GM18519 (cell line): ENCODE data around the gene SLC39A1.
"Not testable (repeated sequence)": the region's sequence is repeated elsewhere in the genome, so short reads cannot be mapped to it uniquely, and the experiment has no call there.

ENCODE experiments used
- ATAC-seq: cut with Tn5 transposase; IDR thresholded peaks from one replicate; pipeline ENCODE4 v1.9.1; 2021; ENCODE audit warnings: mild to moderate bottlenecking, moderate library complexity; ENCODE audit not compliant: unreplicated experiment, low FRiP score

Gene SLC39A1

GRCh38 chr1:153963030-153963849 is at the start of gene SLC39A1:
TSS of gene SLC39A1 (minus strand) at chr1:153963537. CDS start at chr1:153962715, 822 bp downstream.
- peak; percentile 25 for ATAC-seq

DNA sequence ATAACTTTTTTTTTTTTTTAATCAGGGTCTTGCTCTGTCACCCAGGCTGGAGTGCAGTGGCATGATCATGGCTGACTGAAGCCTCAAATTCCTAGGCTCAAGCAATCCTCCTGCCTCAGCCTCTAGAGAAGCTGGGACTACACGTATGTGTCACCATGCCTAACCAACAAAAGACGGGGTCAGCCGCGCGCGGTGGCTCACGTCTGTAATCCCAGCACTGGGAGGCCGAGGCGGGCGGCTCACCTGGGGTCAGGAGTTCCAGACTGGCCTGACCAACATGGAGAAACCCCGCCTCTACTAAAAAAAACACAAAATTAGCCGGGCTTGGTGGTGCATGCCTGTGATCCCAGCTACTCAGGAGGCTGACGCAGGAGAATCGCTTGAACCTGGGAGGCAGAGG is 49.2 kb upstream of the SLC39A1 start:
- not testable (repeated sequence) for ATAC-seq

DNA sequence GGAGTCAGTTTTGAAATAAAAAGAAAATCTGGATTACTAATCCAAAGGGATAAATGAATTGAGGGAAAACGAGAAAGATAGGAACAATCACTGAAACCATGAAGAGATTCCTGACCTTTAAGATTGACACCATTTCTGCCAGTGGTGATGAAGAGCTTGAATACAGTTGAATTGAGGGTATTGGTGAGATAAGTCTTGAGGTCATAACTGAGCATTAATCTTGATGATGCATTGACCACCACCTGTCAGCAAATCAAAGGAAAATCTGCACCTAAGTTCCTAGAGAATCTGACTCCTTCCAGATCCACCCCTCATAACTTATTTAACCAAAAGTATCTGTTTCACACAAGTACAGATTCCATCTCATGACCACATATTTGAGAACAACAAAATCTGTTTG is 48.8 kb upstream of the SLC39A1 start:
- no peak for ATAC-seq

DNA sequence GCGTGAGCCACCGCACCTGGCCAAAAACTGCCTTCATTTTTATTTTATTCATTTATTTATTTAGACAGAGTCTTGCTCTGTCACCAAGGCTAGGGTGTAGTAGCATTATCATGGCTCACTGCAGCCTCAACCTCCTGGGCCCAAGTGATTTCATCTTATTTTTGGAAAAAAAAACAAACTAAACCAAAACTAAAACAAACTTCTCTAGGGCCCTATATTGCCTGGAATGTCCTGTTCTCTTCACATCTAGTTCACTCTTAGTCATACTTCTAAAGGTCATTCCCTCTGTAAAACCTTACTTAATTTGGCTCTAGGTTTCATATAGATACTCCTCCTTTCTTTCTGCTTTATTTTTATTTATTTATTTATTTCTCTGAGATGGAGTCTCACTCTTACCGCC is 42.8 kb upstream of the SLC39A1 start:
- no peak for ATAC-seq

DNA sequence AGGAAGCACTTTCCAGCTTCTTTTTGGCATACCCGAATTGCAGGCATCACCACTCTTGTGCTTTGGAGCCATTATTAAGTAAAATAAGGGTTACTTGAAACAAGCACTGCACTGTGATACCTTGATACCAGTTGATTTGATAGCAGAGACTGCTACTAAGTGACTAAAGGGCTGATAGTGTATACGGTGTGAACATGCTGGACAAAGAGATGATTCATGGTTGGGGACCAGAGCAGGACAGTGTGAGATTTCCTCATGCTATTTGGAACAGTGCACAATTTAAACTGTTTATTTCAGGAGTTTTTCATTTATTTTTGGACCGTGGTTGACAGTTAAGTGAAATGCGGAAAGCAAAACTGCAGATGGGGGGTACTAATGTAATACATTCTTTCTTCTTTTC is 37.1 kb upstream of the SLC39A1 start:
- ATAC-seq: no peak

DNA sequence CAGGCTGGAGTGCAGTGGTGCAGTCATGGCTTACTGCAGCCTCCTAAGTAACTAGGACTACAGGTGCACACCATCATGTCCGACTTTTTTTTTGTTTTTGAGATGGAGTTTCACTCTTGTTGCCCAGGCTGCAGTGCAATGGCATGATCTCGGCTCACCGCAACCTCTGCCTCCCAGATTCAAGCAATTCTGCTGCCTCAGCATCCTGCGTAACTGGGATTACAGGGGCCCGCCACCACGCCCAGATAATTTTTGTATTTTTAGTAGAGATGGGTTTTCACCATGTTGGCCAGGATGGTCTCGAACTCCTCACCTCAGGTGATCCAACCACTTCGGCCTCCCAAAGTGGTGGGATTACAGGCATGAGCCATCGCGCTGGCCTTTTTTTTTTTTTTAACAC is 33.5 kb upstream of the SLC39A1 start:
- ATAC-seq: not testable (repeated sequence)

- ATAC-seq: no peak
These were observed 32.3 kb upstream of the SLC39A1 start for GRCh38 chr1:153995640-153996039.

- no peak for ATAC-seq
These were observed 31.9 kb upstream of the SLC39A1 start for GRCh38 chr1:153995202-153995601.

GRCh38 chr1:153991806-153992205 is 28.5 kb upstream of the SLC39A1 start:
- no peak for ATAC-seq

DNA sequence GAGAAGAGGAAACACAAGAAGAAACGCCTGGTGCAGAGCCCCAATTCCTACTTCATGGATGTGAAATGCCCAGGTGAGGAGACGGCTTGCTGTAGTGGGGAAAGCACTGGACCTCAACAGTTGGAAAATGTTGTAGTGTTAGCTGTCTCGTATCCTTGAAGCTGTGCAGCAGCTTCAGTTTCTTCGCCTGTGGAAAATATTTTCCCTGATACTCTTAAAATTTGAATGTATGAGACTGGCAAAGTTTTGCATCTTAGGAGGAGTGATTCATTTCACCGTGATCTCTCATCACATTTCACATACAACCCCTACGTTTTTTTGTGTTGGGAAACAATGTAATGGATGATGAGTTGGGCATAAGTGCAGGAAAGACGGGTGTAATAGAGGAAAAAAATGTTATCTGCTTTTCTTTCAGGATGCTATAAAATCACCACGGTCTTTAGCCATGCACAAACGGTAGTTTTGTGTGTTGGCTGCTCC is 27.9 kb upstream of the SLC39A1 start:
- ATAC-seq: no peak

DNA sequence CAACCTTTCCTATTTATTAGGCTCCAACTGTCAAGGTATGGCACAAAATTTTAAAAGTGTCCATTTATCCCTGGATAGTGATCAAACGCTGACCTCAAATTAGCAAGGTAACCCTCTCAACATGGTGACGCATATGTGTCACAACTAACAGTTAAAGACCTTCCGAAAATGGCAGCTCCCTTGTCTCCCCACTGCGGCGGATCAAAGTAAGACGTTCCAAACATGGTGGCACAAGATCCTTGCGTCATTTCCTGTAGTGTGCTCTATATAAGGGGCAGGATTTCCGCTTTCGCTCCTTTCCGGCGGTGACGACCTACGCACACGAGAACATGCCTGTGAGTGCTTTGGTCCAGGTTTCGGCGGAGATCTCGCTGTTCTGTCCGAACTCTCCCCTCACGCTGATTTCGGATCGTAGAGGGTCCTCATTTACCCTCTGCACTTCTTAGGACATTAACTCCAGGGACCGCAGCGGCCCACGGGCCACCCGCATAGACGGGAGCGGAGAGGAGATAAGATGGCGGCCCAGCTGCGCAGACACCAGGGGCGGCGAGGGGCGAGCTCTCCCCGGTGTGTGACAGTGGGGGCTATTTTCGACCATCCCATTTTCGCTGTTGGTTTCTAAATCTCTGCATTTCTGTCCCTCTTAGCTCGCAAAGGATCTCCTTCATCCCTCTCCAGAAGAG is 27.3 kb upstream of the SLC39A1 start, which contains the start of gene RPS27:
TSS of gene RPS27 (plus strand) at position 295 of the 683 bp plus-strand sequence. CDS start at position 330, 35 bp downstream.
- ATAC-seq: peak; percentile 66

GRCh38 chr1:153987621-153988020 is 24.3 kb upstream of the SLC39A1 start:
- no peak for ATAC-seq

GRCh38 chr1:153985941-153986761 is 22.8 kb upstream of the SLC39A1 start, which contains the start of gene RAB13:
TSS of gene RAB13 (minus strand) at chr1:153986339. CDS start at chr1:153986236, 103 bp downstream.
- ATAC-seq: no peak

DNA sequence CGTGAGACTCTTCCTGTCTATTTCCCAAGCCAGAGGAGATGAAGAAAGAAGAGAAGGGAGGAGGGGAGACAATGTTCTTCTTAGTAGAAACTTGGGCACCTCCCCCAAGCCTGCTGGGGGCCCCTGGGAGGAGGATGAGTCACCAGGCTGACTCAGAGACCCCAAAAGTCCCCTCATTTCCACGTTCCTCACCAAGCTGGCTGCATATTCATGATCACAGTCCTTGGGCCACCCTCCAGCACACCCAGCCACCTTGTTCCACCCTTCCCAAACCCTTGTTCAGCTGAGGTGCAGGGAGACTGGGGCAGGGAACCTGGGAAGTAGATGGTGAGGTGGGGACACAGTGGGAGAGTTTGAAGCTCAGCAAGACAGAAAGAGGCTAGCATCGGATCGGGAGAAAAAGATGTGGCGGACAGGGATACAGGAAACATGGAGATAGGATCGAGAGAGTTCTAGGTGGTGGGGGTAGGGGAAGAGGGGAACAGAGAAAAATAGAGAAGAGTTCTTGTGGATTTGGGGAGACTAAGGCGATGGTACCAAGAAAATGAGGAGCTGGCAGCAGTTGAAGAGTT is 22.1 kb upstream of the SLC39A1 start:
- no peak for ATAC-seq

DNA sequence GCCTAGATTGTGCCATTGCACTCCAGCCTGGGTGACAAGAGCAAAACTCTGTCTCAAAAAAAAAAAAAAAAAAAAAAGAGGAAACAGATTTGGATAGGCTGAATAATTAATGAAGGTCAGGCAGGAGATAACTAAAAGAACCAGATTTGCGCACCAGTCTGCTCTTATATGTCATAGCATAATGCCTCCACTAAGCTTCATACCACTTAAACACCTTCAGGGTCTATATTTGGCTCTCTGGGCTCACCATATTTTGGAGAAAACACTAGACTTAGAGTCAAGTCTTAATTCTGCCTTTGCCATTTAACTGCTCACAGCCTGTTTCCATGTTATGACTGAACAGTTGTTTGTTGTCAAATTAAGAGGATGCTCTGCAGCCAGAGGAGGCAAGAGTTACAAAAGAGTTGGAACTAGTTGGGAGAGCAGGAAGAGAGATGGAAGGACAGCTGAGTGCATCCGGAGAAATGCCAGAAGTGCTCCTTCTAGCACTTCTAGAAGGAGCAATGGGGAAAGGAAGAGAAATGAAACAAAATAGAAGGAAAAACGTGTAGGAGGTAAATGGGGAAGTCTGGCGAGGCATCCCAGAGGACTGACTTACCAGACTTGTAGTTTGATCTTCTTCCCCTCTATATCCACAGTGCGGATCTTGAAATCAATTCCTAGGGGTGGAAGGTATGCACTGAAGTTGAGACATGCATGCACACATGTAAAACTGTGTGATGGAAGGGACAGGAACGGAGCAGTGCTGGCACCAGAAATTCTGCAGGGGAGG is 21.0 kb upstream of the SLC39A1 start:
- ATAC-seq: no peak

- not testable (repeated sequence) for ATAC-seq
These were observed 18.4 kb upstream of the SLC39A1 start for GRCh38 chr1:153981735-153982134.

- not testable (repeated sequence) for ATAC-seq
These were observed 15.8 kb upstream of the SLC39A1 start for GRCh38 chr1:153979091-153979490.

- ATAC-seq: no peak
These were observed 15.1 kb upstream of the SLC39A1 start for GRCh38 chr1:153978274-153978909.
